GM23248 (cell line): ENCODE measurements around the gene AVP. TPM values are rescaled to one million over a fixed set of nuclear protein-coding genes. Genes with fewer than 3 reads are reported as not detected.

Experiments
- DNase-seq: peaks from one replicate; pipeline ENCODE4 v3.0.0-alpha.2; 2015
- H2AFZ ChIP-seq: fragments of 200-600 bp; sonication (generic); 2 replicates; pipeline ENCODE4 v1.6.1; 2016; ENCODE audit warnings: antibody characterized with exemption
- H3F3A ChIP-seq: fragments of 200-600 bp; sonication (generic); 2 replicates; pipeline ENCODE4 v1.6.1; 2016; ENCODE audit warnings: mild to moderate bottlenecking, antibody characterized with exemption, mixed run types; ENCODE audit not compliant: insufficient read depth
- H3K27ac ChIP-seq: fragments of 200-600 bp; sonication (generic); 2 replicates; pipeline ENCODE4 v1.5.1; 2016; ENCODE audit warnings: mild to moderate bottlenecking
- H3K27me3 ChIP-seq: fragments of 200-600 bp; sonication (generic); replicated peaks from 2 replicates; pipeline ENCODE4 v1.6.1; 2016; ENCODE audit warnings: mild to moderate bottlenecking; ENCODE audit not compliant: insufficient read depth
- H3K36me3 ChIP-seq: fragments of 200-600 bp; sonication (generic); 2 replicates; pipeline ENCODE4 v1.6.1; 2016; ENCODE audit warnings: low read depth, mild to moderate bottlenecking
- H3K4me1 ChIP-seq: fragments of 200-600 bp; sonication (generic); 2 replicates; pipeline ENCODE4 v1.6.1; 2016; ENCODE audit warnings: mild to moderate bottlenecking; ENCODE audit not compliant: insufficient read depth
- H3K4me2 ChIP-seq: fragments of 200-600 bp; sonication (generic); one replicate; pipeline ENCODE4 v1.6.1; 2016; ENCODE audit warnings: mild to moderate bottlenecking; ENCODE audit not compliant: unreplicated experiment
- H3K4me3 ChIP-seq: fragments of 200-600 bp; sonication (generic); 2 replicates; pipeline ENCODE4 v1.5.1; 2016; ENCODE audit warnings: mild to moderate bottlenecking
- H3K79me2 ChIP-seq: fragments of 200-600 bp; sonication (generic); 2 replicates; pipeline ENCODE4 v1.6.1; 2016; ENCODE audit warnings: mild to moderate bottlenecking; ENCODE audit not compliant: insufficient read depth
- H3K9ac ChIP-seq: fragments of 200-600 bp; sonication (generic); 2 replicates; pipeline ENCODE4 v1.6.1; 2016; ENCODE audit warnings: mild to moderate bottlenecking
- H3K9me2 ChIP-seq: fragments of 200-600 bp; sonication (generic); 2 replicates; pipeline ENCODE4 v1.6.1; 2016; ENCODE audit warnings: mixed run types, mild to moderate bottlenecking, moderate library complexity; ENCODE audit not compliant: insufficient read depth
- H3K9me3 ChIP-seq: fragments of 200-600 bp; sonication (generic); one replicate; pipeline ENCODE4 v1.6.1; 2017; ENCODE audit warnings: low read depth
- H4K20me1 ChIP-seq: fragments of 200-600 bp; sonication (generic); 2 replicates; pipeline ENCODE4 v1.6.0; 2016; ENCODE audit not compliant: insufficient read depth
- EZH2 ChIP-seq: fragments of 200-600 bp; sonication (generic); IDR thresholded peaks from 2 replicates; pipeline ENCODE4 v1.6.1; 2018; ENCODE audit warnings: antibody characterized with exemption, mild to moderate bottlenecking; ENCODE audit not compliant: insufficient read depth, poor library complexity, severe bottlenecking
- EZH2phosphoT487 ChIP-seq: fragments of 200-600 bp; sonication (generic); IDR thresholded peaks from 2 replicates; pipeline ENCODE4 v1.6.1; 2018; ENCODE audit warnings: antibody characterized with exemption, moderate library complexity, mild to moderate bottlenecking, low read depth; ENCODE audit not compliant: insufficient read depth
- WGBS, 2 experiments: methylation state at CpG; one replicate each; pipeline ENCODE4 v1.1.6; 2015 to 2017; ENCODE audit warnings: low lambda C conversion rate in 2 of 2, low coverage in 1 of 2; ENCODE audit errors: missing lambda C conversion rate in 2 of 2; 5-methylcytosine and 5-hydroxymethylcytosine counted together
- in situ Hi-C: fragments of 300-500 bp; cut with MboI; formaldehyde crosslinking; loops from 2 replicates; pipeline ENCODE4 v1.15.0; 2020
- polyA plus RNA-seq: library from polyadenylated mRNA; unstranded; fragments of >200 nt; fragmentation: Nextera tagmentation; extraction: Ambion mirVana; gene quantifications from 2 replicates; pipeline ENCODE4 v1.2.1, GENCODE V29; 2016
- total RNA-seq: library from RNA; depleted of rRNA; stranded (reverse); fragments of >200 nt; shearing (Covaris generic); gene quantifications from 2 replicates; pipeline ENCODE4 v1.2.3, GENCODE V29; 2014

The AVP gene
- total and polyA plus RNA-seq, 2 experiments from 2014 or later, result not detected

DNA sequence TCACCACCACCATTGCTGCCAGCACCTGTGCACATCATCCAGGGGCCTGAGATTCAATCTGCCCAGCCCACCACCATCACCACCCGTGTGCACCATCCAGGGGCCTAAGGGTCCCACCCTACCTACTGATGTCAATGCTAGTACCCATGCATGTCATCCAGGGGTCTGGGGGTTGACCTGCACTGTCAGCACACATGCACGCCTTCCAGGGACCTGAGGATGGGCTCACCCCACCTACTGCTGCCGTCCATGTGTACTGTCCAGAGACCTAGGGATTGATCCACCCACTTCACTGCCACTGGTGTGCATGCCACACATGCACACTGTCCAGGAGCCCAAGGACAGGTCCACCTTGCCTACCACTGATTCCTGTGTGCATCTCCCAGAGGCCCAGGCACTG is 25.0 kb downstream of the AVP start:
- Histone ChIP-seq H2AFZ (no peak overlapping the region), H3K9ac (no peak overlapping the region), H3K9me3 (no peaks in the 10 kb centered on the region), H3K27ac (no peak overlapping the region), H3K4me1 (no peaks in the 10 kb centered on the region), H3F3A (no peaks in the 10 kb centered on the region), H3K4me3 (no peak overlapping the region), H3K27me3 (no peaks in the 10 kb centered on the region), H3K4me2 (no peak overlapping the region), H3K36me3 (no peaks in the 10 kb centered on the region), H4K20me1 (no peaks in the 10 kb centered on the region), H3K9me2 (no peaks in the 10 kb centered on the region), H3K79me2 (no peaks in the 10 kb centered on the region)
- 92 to 93% methylated on average over 2 to 3 of the region's 3 CpGs for WGBS, 2 experiments
- TF ChIP-seq EZH2 (no peak), EZH2phosphoT487 (no peak)
- in situ Hi-C loops, result no loop called here
- no peak for DNase-seq

- 62 to 66% methylated on average over 7 of the region's 7 CpGs for whole genome bisulfite sequencing, 2 experiments
These were observed 33.0 kb downstream of the AVP start for GRCh38 chr20:3051385-3052019.

DNA sequence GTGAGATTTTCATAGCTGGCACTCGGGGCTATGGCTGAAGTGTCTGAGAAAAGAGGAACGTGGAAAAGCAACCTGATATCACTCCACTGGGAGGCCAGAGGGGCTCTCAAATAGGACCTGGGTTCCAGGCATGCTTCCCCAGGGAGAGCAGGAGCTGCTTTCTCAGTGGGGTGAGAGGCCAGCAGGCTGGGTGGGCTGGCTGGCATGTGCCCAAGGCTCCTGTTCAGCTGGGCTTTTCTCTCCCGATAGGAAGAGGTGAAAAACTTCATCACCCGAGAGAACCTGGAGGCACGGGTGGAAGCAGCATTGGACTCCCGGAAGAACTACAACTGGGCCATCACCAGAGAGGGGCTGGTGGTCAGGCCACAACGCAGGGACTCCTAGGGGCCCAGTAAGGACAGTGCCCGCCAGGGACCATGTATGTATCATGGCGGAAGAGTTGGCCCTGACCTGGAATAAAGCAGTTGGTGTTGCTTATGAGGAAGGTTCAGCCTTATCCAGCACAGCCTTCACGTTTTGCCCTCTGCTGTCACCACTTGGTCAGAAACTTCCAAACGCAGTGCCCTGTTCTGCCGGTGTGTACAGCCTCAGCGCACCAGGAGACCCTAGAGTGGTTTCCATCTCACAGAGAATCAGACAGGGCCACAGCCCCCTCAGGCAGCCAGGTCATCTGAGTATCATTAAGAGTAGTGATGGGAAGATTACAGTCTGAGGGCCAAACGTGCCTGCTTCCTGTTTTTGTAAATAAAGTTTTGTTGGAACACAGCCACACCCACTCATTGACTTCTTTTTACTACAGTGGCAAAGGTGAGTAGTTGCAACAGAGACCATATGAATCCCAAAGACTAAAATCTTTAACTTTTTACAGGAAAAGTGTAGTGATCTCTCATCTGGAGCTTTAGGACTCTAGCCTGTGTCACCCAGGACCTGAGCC is 36.8 kb downstream of the AVP start:
- Histone ChIP-seq H3K79me2 (peaks cover 19% of the 10 kb centered on the region), H3K4me1 (no peaks in the 10 kb centered on the region), H3K4me2 (peak overlapping the region; percentile 83), H3F3A (no peaks in the 10 kb centered on the region), H3K27ac (no peak overlapping the region), H2AFZ (no peak overlapping the region), H3K9me2 (no peaks in the 10 kb centered on the region), H3K9me3 (no peaks in the 10 kb centered on the region), H4K20me1 (no peaks in the 10 kb centered on the region), H3K9ac (peak overlapping the region; percentile 85; the same call in 1 of the 2 replicates), H3K36me3 (peaks cover 5% of the 10 kb centered on the region; the same call in 1 of the 2 replicates), H3K4me3 (peak overlapping the region; percentile 92; the same call in 1 of the 2 replicates), H3K27me3 (no peaks in the 10 kb centered on the region)
- no peak for DNase-seq
- TF ChIP-seq EZH2phosphoT487 (no peak), EZH2 (no peak)
- 78 to 83% methylated on average over 14 of the region's 14 CpGs for WGBS, 2 experiments
- in situ Hi-C loops, result no loop called here

More at GRCh38 chr20:3051385-3052019, 33.0 kb downstream of the AVP start:
- no peaks in the 10 kb centered on the region for H4K20me1 ChIP-seq
- no peaks in the 10 kb centered on the region for H3K27me3 ChIP-seq
- H2AFZ ChIP-seq, result no peak overlapping the region
- no peak overlapping the region for H3K27ac ChIP-seq
- no peak overlapping the region for H3K4me3 ChIP-seq
- peaks cover 5% of the 10 kb centered on the region; the same call in 1 of the 2 replicates for H3K36me3 ChIP-seq
- H3F3A ChIP-seq, result no peaks in the 10 kb centered on the region
- TF ChIP-seq EZH2 (no peak), EZH2phosphoT487 (no peak)
- H3K4me2 ChIP-seq, result no peak overlapping the region
- no peaks in the 10 kb centered on the region for H3K9me2 ChIP-seq
- peaks cover 17% of the 10 kb centered on the region for H3K79me2 ChIP-seq
- no peak overlapping the region for H3K9ac ChIP-seq
- H3K9me3 ChIP-seq, result no peaks in the 10 kb centered on the region
- DNase-seq, result no peak
- in situ Hi-C loops, result no loop called here
- H3K4me1 ChIP-seq, result no peaks in the 10 kb centered on the region

DNA sequence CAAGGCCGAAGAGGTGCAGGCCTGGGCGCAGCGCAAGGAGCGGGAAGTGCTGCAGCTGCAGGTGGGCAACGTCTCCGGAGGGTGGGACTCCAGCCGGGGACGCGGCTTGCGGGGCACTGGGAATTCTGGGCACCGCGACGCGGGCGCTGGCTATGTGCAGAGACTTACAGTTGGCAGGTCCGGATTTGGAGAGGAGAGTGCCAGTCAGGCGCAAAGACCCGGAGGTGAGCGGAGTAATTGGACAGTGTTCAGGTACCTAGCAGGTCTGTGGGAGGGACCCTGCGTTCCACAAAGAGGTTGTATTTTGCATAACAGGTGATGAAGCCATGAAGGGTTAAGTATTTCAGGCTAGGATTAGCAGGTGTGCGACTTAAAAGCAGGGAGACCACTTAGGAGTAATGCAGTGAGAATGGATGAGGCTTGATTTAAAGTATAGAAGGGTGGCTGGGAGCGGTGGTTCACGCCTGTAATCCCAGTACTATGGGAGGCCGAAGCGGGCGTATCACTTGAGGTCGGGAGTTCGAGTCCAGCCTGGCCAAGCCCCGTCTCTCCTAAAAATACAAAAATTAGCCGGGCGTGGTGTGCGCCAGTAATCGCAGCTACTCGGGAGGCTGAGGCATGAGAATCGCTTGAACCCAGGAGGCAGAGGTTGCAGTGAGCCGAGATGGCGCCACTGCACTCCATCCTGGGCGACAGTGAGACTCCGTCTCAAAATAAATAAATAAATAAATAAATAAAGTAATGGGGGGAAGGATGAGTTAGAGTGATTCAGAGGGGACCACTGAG is 37.7 kb downstream of the AVP start:
- no peaks in the 10 kb centered on the region for H3K27me3 ChIP-seq
- H3F3A ChIP-seq, result 0 out of 2 replicates have a peak, but pooled peaks cover 6% of the 10 kb centered on the region
- WGBS, 2 experiments, result 21 to 30% methylated on average over 37 to 38 of the region's 39 CpGs
- peaks cover 19% of the 10 kb centered on the region for H3K79me2 ChIP-seq
- TF ChIP-seq EZH2, result no peak
- TF ChIP-seq EZH2phosphoT487, result no peak
- peak overlapping the region; percentile 85 for H3K9ac ChIP-seq
- H3K9me2 ChIP-seq, result no peaks in the 10 kb centered on the region
- H3K36me3 ChIP-seq, result peaks cover 5% of the 10 kb centered on the region; the same call in 1 of the 2 replicates
- no peaks in the 10 kb centered on the region for H4K20me1 ChIP-seq
- peaks cover 5% of the 10 kb centered on the region; the same call in 1 of the 2 replicates for H3K4me1 ChIP-seq
- peak overlapping the region; percentile 77; the same call in 1 of the 2 replicates for H3K27ac ChIP-seq
- peak overlapping the region; percentile 83 for H3K4me2 ChIP-seq
- peak overlapping the region; percentile 92 for H3K4me3 ChIP-seq
- no peaks in the 10 kb centered on the region for H3K9me3 ChIP-seq
- H2AFZ ChIP-seq, result peak overlapping the region; percentile 83
- in situ Hi-C loops, result no loop called here
- no peak for DNase-seq
